ENCODE data around the gene LIPE.

The LIPE gene

DNA sequence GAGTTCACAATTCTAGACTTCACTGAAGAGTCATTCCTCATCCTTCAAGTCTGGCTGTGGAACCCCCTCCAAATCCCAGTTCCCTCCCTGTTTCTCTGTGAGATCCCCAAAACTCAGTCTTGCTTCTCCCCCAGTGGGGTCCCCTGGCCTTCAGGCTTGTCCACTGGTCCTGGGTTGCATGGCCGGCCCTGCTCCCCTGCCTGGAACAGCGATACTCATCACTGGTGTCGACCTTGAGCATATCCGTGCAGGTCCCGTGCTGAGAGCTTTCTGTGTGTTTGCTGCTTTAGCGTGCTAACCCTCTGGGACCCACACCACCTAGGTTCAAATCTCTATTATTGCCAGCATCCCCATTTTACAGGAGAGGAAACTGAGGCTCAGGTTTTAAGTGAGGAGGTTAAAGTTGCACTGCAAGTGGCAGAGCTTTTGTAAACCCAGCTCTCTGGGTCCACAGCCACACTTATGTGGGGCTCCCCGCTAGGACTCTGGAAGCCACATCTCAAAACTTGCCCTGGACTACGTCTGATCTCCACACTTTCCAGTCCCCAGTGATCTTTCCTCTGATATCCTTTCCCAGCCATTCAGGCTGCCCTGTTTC lies 15.5 kb downstream of the LIPE start:
- DNase-seq, result no peak

DNA sequence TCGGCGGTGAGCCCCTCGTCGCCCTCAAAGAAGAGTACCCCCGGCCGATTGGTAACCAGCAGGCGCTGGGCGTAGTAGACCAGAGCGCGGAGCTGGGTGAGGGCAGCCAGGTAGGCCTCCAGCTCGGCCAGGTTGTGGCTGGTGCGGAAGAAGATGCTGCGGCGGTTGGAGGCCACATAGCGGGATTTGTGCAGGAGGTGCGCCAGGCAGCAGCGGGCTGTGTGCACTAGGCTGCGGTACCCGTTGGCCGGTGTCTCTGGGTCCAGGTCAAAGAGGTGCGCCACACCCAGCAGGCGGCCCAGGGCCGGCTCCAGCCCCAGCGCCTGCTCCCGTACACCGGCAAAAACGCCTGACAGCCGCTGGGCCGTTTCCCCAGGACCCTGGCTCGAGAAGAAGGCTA lies 16.8 kb downstream of the LIPE start:
- DNase-seq, result no peak

DNA sequence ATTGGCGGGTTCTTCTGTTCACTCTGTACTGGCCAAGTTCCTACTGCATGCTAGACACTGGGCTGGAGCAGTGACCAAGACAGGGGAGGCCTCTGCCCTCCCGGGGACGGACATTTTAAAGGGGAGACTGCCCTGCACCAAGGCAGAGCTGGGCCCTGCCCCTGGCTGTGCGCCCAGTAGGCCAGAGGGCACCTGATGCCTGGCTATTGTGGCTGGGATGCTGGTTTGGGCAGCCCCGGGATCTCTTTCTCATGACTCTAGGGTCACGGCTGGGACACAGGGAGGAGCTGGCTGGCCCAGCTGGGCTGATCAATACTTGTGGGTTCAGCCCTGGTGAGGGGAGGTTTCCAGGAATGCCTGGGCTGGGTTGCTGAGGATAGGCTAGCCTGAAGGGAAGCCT lies 17.7 kb downstream of the LIPE start:
- no peak for DNase-seq

DNA sequence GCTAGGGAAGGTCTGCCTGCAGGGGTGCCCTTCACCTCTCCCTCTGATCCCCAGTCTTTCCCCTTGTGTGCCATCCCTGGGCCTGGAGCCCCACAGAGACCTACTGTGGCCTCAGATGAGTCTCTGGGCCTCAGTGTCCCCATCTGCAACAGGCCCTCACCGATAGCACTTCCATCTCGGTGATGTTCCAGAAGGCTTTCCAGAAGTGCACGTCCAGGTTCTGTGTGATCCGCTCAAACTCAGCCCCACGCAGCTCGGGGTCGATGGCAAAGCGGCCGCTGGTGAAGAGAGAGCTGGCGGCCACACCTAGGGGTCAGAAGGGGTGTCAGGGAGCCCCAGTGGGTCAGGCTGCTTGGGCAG lies 19.4 kb downstream of the LIPE start:
- DNase-seq, result no peak

DNA sequence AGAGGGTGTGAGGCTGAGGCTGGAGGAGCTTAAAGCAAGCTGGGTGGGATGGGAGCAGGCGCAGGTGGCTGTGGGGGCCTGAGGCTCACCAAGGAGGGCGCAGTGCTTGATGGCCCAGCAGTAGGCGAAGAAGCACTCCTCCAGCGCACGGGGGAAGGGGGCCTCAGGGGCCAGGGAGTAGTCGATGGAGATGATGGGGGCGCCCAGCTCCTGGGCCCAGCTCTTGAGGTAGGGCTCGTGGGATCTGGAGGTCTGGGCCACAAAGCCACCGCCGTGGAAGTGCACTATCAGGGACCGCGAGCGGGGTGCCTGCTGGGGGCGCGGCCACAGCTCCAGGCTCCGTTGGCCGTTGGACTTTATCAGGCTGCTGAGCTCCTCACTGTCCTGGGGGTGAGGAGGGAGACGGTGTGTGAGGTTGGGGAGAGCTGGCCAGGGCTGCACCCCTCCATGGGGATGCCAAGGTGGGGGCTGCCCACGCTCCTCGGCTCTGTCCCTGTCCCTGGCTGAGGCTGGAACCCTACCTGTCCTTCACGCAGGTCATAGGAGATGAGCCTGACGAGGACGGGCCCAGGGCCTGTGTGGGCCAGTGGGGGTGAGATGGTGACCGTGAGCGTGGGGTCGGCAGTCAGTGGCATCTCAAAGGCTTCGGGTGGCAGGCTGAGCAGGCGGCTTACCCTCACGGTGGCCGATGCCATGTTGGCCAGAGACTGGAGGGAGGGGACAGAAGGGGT lies 19.9 kb downstream of the LIPE start:
- DNase-seq, result no peak

DNA sequence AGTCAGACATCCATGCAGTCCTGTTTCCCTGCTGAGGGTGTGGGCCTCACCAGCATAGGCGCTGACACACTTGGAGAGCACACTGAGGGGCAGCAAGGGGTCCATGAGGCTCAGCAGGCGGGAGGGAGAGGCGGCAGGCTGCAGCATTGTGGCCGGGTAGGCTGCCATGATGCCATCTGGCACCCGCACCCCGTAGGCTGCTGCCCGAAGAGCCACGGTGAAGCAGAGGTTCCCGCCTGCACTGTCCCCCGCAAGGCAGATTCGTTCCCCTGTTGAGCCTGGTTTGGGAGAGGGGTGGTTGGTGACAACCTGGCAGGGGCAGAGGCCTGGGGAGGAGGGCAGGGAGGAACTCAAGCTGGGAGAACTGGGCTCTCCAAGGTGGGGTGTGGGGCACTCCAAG lies 21.1 kb downstream of the LIPE start:
- DNase-seq, result no peak

DNA sequence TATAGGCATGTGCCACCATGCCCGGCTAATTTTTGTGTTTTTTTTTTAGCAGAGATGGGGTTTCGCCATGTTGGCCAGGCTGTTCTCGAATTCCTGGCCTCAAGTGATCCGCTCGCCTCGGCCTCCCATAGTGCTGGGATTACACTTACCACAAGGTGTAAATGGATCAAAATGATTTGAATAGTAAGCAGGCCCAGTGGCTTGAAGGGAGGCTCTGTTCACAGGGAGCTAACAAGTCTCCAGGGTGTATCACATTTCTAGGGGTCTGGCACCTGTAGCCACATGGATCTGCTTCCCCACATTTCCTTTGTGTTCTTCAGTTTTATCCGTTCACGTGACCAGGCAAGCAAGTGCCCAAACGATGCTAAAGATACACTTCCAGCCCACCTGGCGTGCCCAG lies 23.6 kb downstream of the LIPE start:
- no peak for DNase-seq

DNA sequence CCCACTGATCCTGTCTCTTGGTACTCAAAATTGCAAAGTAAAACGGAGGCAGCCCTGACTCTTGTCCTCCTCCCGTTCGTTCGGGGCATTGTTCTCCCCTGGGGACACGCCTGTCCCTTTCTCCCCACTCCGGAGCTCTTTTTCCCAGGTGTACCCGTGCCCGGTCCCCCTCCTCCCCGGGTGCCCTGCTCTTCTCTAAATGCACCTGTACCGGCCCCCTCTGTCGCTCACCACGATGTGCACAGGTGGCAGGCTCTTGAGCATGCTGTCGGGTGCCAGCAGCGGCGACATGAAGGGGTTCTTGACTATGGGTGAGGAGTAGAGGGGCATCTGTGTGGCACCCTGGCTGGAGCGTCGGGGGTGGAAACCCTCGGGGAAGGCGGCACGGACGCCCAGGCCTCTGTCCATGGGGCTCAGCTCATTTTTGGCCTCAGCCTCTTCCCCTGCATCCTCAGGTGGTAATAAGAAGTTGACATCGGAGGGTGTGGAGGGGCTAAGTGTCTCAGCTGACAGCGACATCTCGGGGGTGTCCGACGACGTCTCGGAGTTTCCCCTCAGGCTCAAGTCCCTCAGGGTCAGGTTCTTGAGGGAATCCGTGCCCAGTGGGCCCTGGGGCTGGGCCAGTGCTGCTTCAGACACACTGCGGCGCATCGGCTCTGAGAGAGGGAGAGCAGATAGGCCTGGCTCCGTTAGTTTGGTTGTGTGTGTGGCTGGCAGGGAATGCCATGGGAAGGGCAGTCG lies 24.6 kb downstream of the LIPE start:
- peak; percentile 58 for DNase-seq

DNA sequence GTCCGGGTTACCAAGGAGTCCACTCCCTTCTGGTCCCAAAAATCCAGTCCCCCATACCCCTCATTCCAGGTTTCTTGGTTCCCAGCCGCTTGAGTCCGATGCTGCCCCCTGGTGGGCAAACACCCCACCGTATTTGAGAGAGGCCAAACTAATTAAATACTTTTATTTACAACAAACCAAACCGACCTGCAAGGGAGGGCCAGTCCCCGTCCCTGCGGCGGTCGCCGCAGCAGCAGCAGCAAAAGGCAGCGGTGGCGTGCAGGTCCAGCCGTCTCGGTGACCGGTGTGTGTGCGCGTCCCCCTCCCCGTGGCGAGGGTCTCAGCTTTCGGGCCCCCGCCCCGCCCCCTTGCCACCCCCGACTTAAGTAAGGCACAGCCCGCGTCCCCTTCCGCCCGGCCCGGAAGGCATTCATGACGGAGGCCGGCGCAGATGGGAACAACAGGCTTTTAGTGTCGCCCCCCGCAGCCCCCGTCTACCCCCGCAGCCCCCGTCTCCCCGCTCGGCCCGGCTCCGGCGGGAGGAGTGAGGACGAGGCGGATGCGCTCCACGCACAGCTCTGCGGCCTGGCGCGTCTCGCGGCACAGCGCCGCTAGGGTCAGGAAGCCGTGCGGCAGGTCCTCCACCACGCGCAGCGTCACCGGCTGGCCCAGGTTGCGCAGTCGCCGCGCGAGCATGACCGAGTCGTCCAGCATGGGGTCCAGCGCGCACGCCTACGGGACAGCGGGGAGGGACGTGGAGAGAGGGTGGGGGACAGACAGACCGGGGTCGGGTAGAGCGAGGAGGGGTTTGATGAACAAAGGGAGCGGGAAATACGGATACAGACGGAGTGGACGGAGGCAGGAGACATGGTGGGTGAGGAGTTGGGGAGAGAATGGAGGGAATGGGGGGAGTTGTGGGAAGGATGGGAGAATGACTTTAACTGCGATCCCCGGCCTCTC lies 25.6 kb downstream of the LIPE start:
- DNase-seq, result peak; percentile 93

DNA sequence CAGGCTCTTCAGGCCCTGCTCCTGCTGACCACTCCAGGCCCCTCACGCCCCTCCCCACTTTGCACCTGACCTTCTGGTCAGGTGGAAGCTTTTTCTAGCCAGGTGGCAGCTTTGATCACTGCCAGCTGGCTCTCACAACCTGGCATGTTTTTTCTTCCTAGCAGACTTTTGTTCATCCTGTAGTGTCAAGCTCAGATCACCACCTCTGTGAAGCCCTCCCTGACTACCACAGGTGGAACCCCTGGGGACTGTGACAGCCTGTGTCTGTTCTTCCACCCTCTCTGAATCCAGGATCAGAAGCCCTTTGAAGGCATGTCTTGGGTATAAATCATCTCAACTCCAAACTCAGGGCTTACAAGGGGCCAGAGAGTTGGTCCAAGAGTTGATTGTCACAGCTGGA lies 26.8 kb downstream of the LIPE start:
- no peak for DNase-seq

DNA sequence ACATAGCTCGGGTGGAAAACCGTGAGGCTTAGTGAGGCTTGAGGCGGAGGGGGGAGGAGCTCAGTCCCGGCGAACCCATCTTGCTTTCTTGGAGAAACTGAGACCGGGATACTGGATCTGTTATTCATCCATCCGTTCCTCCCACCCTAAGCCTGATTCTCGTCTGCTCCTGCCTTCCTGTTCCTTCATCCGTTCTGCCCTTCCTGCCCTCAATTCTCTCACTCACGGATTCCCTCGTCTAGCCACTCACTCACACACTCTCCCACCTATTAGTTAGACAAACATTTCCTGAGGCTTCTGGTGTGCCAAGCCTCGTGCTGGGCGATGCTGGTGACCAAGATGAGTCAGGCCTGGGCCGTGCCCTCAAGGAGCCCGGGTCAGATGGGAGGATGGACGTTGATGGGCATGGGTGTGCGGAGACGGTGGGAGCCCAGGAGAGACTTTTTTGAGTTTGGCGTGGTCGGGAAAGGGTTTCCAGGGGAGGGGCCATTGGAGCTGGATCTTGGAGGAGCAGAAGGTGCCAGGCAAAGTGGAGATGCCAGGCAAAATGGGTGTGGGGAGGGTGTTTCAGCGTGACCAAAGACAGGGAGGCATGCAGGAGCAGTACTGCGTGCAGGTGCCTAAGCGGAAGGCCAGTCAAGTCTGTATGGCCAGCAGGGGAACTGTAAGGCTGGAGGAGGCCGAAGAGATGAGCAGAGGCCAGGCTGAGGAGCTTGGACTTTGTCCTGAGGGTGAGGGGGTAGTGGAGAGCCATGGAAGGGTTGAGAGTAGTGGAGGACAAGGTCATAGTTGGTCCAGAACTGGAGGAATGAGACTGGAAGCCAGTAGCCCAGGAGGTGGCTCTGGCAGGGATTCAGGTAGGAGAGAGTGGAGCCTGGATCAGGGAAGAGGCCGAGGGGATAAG lies 29.7 kb downstream of the LIPE start:
- no peak for DNase-seq

DNA sequence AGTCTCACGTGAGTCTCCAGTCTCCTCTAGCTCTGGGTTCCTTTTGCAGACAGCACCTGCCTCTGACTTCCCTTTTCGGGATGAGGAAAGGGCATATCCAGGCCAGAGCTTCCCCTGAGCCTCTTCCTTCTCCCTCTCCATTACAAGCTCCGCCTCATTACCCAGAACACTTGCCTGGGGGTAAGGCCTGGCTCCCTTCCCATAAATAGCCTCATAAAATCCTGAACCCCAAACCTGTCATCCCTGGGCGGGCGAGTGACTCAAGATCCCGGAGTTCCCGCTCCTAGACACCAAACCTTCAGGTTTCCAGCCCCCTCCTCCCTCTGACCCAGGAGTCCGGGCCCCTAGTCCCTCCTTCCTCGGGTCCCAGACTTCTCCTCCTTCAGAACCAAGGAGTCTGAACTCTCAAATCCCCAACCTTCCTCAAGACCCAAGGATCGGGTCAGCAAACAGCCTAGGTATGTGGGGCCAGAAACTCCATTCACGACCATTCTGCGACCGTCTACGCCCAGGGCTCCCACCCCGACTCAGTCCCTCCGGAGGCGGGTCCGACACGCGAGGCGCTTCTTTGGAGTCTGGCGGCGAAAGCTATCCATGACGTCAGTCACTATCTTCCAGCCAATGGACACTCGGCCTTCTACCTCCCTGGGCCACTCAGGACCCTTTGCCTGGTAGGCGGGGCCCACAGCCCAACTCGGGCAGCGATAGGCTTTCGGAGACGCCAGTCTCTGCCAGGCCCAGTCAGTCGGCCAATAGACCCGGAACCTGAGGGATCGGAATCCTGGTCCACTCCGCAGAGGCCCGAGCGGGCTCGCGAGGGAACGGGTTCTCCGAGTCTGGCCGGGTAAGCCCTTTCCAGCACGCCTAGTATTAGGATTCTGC lies 30.6 kb downstream of the LIPE start:
- DNase-seq, result peak; percentile 99

DNA sequence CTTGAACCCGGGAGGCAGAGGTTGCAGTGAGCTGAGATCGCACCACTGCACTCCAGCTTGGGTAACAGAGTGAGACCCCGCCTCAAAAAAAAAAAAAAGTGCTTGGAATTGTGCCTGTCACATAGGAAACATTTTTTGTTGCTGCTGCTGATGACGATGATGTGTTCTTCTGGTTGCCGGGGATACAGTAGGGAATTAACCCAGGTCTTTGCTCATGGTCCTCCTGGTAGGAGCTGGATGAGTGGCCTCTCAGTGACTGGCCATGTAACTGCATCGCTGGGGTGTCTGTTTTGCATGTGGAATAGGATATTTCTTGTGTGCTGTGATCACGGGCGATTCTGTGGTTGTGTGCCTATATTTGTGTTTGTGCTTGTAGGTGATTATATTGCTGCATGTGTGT lies 32.4 kb downstream of the LIPE start:
- peak; percentile 51 for DNase-seq

DNA sequence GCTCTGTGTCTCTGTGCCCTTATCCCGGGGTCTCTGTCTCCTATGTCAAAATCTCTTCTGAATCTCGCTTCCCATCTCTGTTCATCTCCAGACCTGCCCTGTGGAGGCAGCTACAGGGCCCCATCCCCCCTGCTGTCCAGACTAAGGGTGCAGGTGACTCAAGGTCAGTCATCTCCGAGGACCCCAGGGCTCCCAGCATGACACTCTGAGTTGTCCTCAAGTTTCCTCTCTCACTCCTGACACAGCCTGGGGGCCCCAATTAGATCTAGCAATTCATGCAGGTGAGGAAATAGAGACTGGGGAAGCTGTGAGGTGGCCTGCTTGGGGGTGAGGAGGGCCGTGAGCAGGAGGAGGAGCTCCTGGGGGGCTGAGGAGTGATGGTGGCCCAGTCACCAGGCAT lies 35.0 kb downstream of the LIPE start:
- DNase-seq, result no peak

DNA sequence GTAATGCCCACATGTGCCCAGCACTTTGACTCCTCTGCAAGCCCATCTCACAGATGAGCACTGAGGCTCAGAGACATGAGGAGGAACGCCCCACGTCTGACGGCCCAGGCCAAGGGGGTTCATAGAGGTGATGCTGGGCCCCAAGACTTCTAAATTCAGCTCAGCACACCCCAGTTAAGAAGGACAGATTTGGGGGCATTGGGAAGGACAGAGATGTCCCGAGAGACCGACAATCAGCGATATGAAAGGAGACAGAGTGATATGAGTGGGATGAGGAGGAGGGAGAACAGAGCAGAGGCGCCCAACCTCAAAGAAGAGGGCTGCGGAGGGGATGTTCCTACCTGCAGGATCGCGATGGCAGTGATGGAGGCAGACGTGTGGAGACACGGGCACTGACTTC lies 37.3 kb downstream of the LIPE start, which contains the start of gene CNFN:
Gene CNFN, minus strand, starts transcription at position 399 of the 400 bp plus-strand sequence. CDS start 1,260 bp downstream, outside the sequence.
- peak; percentile 33 for DNase-seq

DNA sequence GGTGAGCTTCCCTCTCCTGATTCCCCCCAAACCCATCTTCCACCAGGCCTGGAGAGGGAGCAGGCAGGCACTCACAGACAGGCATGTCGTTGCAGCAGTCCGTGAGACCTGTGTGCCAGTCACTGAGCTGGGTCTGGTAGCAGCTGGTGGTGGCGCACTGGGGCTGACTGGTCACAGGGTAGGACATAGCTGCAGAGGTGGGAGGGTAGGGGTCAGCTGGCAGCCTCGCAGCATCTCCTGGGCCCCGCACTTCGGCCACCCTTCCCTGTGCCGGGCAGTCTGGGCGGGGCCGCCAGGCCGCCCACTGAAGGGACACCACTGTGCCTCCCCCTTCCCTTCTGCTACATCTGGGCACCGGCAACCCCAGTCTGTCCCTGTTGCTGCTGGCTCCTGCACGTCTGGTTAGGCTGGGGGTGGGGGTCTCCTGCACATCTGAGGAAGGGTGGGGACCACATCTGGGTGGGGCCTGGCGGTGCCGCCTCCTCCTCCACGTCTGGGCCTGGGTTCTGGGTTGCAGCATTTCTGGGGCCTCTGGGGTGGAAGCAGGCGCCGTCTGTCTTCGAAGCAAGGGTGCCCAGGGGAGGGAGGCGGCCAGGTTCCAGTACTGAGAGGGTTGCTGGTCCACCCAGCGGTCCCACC lies 38.2 kb downstream of the LIPE start:
- no peak for DNase-seq

DNA sequence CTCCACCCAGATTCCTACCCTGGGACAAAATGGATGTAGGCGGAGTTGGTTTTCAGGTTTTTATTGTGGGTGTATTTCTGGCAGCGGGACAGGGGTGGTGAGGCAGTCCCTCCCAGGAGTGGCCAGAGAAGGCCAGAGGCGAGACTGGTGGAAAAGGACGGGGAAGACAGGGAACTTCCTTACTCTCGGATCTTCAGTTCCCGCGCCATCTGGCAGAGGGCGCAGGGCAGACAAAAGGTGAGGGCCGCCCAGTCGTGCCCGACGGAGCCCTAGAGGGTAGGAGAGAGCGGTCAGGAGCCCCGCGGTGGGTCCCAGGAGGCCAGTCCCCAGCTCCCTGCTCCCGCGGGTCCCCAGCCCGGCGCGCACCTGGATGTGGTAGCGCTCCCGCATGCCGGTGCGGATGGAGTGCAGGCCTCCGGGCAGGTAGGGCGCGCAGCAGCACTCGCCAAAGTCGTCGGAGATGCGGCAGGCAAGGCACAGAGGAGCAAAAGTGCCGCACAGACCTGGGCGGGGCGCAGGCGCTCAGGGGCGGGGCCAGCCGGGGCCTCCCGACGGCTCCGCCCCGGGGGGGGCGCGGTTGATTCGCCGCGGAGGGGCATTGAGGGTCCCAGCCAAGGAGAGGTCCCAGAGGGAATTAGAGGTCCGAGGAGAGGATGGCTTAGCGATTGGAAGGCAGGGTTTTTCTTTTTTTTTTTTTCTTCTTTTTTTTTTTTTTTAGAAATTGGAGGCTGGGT lies 40.0 kb downstream of the LIPE start:
- DNase-seq, result peak; percentile 94

DNA sequence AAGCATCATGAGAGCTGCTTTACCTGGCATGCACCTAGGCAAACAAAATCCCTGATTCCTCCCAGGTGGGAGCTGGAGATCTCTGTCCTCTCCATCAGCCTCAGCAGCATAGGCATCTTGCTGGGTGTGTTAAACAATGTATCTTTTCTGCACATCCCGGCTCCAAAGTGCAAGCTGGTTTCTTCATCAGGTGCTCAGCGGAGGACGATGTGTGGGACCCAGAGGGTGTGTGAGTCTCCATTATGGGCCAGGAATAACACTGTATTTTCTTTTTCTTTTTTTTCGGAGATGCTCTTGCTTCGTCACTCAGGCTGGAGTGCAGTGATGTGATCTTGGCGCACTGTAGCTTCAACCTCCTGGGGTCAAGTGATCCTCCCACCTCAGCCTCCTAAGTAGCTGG lies 47.0 kb downstream of the LIPE start:
- peak; percentile 44 for DNase-seq

Measured in DMS53 (cell line).